ENCODE results near the gene BRAT1. TPM values are rescaled to one million over a fixed set of nuclear protein-coding genes. Genes with fewer than 3 reads are reported as not detected.
A peak's percentile ranks its signal among the peaks of the same experiment; 100 is the strongest.
"Not testable (repeated sequence)": the region's sequence is repeated elsewhere in the genome, so short reads cannot be mapped to it uniquely, and the experiment has no call there.

The BRAT1 gene
- total and polyA plus RNA-seq, 5 donors from 2014 or later: 21.4 to 36.6 (median 31.3) TPM

- H3K4me3 Mint-ChIP-seq; H3K9me3 ChIP-seq (ENCODE audit: control insufficient read depth in 2 of 2, low read length in 2 of 2); H3K36me3 Mint-ChIP-seq; ATAC-seq (ENCODE audit: low read depth in 2 of 2); H3K4me1 ChIP-seq (ENCODE audit: control insufficient read depth, insufficient read depth, low read length, poor library complexity, severe bottlenecking); H3K27ac ChIP-seq (ENCODE audit: insufficient read depth, low read length, poor library complexity, severe bottlenecking); H3K27ac Mint-ChIP-seq; H3K27me3 ChIP-seq (ENCODE audit: control insufficient read depth, insufficient read depth, low read length); H3K4me3 ChIP-seq (ENCODE audit: low read depth, low read length); H3K9me3 Mint-ChIP-seq; H3K36me3 ChIP-seq (ENCODE audit: control insufficient read depth, insufficient read depth, low read length); DNase-seq; H3K4me1 Mint-ChIP-seq; H3K27me3 Mint-ChIP-seq: not testable (repeated sequence)
Observed at GRCh38 chr7:2535872-2536627, 19.3 kb downstream of the BRAT1 start.

DNA sequence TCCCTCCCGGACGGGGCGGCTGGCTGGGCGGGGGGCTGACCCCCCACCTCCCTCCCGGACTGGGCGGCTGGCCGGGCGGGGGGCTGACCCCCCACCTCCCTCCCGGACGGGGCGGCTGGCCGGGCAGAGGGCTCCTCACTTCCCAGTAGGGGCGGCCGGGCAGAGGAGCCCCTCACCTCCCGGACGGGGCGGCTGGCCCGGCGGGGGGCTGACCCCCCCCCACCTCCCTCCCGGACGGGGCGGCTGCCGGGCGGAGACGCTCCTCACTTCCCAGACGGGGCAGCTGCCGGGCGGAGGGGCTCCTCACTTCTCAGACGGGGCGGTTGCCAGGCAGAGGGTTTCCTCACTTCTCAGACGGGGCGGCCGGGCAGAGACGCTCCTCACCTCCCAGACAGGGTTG, 21.1 kb downstream of the BRAT1 start:
- H3K27ac Mint-ChIP-seq; H3K9me3 ChIP-seq (ENCODE audit: control insufficient read depth in 2 of 2, low read length in 2 of 2); H3K27me3 Mint-ChIP-seq; H3K9me3 Mint-ChIP-seq; H3K4me3 Mint-ChIP-seq; DNase-seq; H3K4me3 ChIP-seq (ENCODE audit: low read depth, low read length); H3K27ac ChIP-seq (ENCODE audit: insufficient read depth, low read length, poor library complexity, severe bottlenecking); H3K27me3 ChIP-seq (ENCODE audit: control insufficient read depth, insufficient read depth, low read length); ATAC-seq (ENCODE audit: low read depth in 2 of 2); H3K36me3 Mint-ChIP-seq; H3K36me3 ChIP-seq (ENCODE audit: control insufficient read depth, insufficient read depth, low read length): not testable (repeated sequence)
- H3K4me1 Mint-ChIP-seq: peaks cover 0 to 23% (median 11%) of the 10 kb centered on the region in 4 donors
- peaks cover 19% of the 10 kb centered on the region for H3K4me1 ChIP-seq (ENCODE audit: control insufficient read depth, insufficient read depth, low read length, poor library complexity, severe bottlenecking)

GRCh38 chr7:2533566-2533965, 21.8 kb downstream of the BRAT1 start:
- ATAC-seq (ENCODE audit: low read depth in 2 of 2); H3K9me3 Mint-ChIP-seq; H3K36me3 ChIP-seq (ENCODE audit: control insufficient read depth, insufficient read depth, low read length); H3K36me3 Mint-ChIP-seq; H3K27ac Mint-ChIP-seq; H3K27me3 ChIP-seq (ENCODE audit: control insufficient read depth, insufficient read depth, low read length); H3K4me3 Mint-ChIP-seq; DNase-seq; H3K27me3 Mint-ChIP-seq; H3K27ac ChIP-seq (ENCODE audit: insufficient read depth, low read length, poor library complexity, severe bottlenecking); H3K4me3 ChIP-seq (ENCODE audit: low read depth, low read length); H3K9me3 ChIP-seq (ENCODE audit: control insufficient read depth in 2 of 2, low read length in 2 of 2): not testable (repeated sequence)
- peaks cover 26% of the 10 kb centered on the region for H3K4me1 ChIP-seq (ENCODE audit: control insufficient read depth, insufficient read depth, low read length, poor library complexity, severe bottlenecking)
- peaks cover 0 to 30% (median 11%) of the 10 kb centered on the region in 4 donors for H3K4me1 Mint-ChIP-seq

GRCh38 chr7:2532816-2533215, 22.5 kb downstream of the BRAT1 start:
- not testable (repeated sequence) for H3K9me3 Mint-ChIP-seq; ATAC-seq (ENCODE audit: low read depth in 2 of 2); H3K27ac ChIP-seq (ENCODE audit: insufficient read depth, low read length, poor library complexity, severe bottlenecking); H3K36me3 ChIP-seq (ENCODE audit: control insufficient read depth, insufficient read depth, low read length); H3K27me3 Mint-ChIP-seq; H3K27me3 ChIP-seq (ENCODE audit: control insufficient read depth, insufficient read depth, low read length); H3K4me3 ChIP-seq (ENCODE audit: low read depth, low read length); H3K9me3 ChIP-seq (ENCODE audit: control insufficient read depth in 2 of 2, low read length in 2 of 2); H3K36me3 Mint-ChIP-seq; H3K4me3 Mint-ChIP-seq; H3K27ac Mint-ChIP-seq
- peak in 1 of 3 donors; percentile 38 for DNase-seq
- H3K4me1 Mint-ChIP-seq: peaks cover 7 to 37% (median 18%) of the 10 kb centered on the region in 4 donors
- H3K4me1 ChIP-seq (ENCODE audit: control insufficient read depth, insufficient read depth, low read length, poor library complexity, severe bottlenecking): peaks cover 33% of the 10 kb centered on the region

- not testable (repeated sequence) for H3K4me3 ChIP-seq (ENCODE audit: low read depth, low read length); H3K27me3 Mint-ChIP-seq; H3K27me3 ChIP-seq (ENCODE audit: control insufficient read depth, insufficient read depth, low read length); H3K9me3 ChIP-seq (ENCODE audit: control insufficient read depth in 2 of 2, low read length in 2 of 2); H3K36me3 ChIP-seq (ENCODE audit: control insufficient read depth, insufficient read depth, low read length); H3K9me3 Mint-ChIP-seq; ATAC-seq (ENCODE audit: low read depth in 2 of 2); H3K27ac ChIP-seq (ENCODE audit: insufficient read depth, low read length, poor library complexity, severe bottlenecking); H3K36me3 Mint-ChIP-seq
- peak in 1 of 3 donors; percentile 44 for DNase-seq
- H3K4me1 ChIP-seq (ENCODE audit: control insufficient read depth, insufficient read depth, low read length, poor library complexity, severe bottlenecking): peaks cover 39% of the 10 kb centered on the region
- peak overlapping the region in 3 of 4 donors; percentile 9 to 76 (median 47) for H3K4me3 Mint-ChIP-seq
- H3K4me1 Mint-ChIP-seq: peaks cover 10 to 43% (median 22%) of the 10 kb centered on the region in 4 donors
- H3K27ac Mint-ChIP-seq: peak overlapping the region in 1 of 3 donors; percentile 69
Observed at GRCh38 chr7:2532199-2532772, 23.0 kb downstream of the BRAT1 start.

DNA sequence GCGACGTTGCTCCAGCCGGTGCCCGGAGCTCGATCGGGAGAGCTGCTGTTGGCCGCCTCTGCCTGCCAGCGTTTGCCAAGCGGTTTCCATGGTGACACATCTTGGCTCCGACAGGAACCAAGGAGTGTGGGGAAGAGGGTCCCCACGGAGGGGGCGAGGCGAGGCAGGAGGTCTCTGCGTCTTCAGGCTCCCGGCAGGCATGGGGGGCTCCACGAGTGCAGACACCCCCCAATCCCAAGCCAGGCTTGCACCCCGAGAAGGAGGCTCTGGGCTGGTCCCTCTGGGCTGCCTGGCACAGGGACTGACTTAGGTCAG, 23.6 kb downstream of the BRAT1 start:
- ATAC-seq (ENCODE audit: low read depth in 2 of 2); DNase-seq; H3K4me3 ChIP-seq (ENCODE audit: low read depth, low read length); H3K27me3 Mint-ChIP-seq; H3K27ac ChIP-seq (ENCODE audit: insufficient read depth, low read length, poor library complexity, severe bottlenecking); H3K9me3 Mint-ChIP-seq; H3K27me3 ChIP-seq (ENCODE audit: control insufficient read depth, insufficient read depth, low read length); H3K36me3 Mint-ChIP-seq; H3K9me3 ChIP-seq (ENCODE audit: control insufficient read depth in 2 of 2, low read length in 2 of 2): not testable (repeated sequence)
- peaks cover 44% of the 10 kb centered on the region for H3K4me1 ChIP-seq (ENCODE audit: control insufficient read depth, insufficient read depth, low read length, poor library complexity, severe bottlenecking)
- Mint-ChIP-seq H3K27ac (peak overlapping the region in 1 of 3 donors; percentile 69), H3K4me3 (peak overlapping the region in 2 of 4 donors; percentile 32 to 76), H3K4me1 (peaks cover 10 to 48% (median 25%) of the 10 kb centered on the region in 4 donors)
- H3K36me3 ChIP-seq (ENCODE audit: control insufficient read depth, insufficient read depth, low read length): peaks cover 15% of the 10 kb centered on the region

DNA sequence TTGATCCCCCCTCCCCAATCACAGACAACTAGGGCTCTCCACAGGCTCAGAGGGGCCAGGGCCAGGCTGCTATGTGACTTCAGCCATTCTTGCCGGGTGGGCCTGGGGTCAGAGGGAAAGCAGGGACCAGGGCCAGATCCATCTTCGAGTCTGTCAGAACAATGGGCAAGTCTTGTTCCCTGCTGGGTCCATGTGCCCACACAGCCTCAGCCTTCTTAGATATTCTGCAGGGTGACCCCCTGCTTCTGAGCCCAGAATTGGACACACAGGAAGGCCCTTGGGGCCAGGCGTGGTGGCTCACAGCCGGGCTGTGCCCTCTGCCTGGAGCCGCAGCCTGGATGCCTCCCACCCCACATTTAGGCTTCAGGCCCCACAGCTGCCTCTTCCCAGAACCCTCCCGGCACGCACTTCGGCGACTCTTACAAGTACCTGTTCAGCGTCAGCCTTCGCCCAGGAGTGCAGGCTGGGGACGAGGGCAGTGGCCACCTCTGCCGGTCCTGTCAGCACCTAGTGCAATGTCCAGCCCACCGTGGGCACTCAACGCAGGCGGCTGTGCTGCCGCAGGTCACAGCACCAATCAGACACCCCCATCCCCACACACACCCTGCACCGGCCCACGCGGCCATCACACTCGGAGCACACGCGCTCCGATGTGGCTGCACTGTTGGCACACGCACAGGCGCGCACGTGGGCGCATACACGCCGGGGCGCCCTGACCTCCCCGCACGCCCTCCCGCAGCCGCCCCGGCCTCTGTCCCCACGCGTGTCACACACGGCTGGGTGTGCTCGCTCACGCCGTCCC, 24.1 kb downstream of the BRAT1 start:
- H3K36me3 Mint-ChIP-seq; H3K9me3 Mint-ChIP-seq; H3K27me3 ChIP-seq (ENCODE audit: control insufficient read depth, insufficient read depth, low read length); H3K27me3 Mint-ChIP-seq; ATAC-seq (ENCODE audit: low read depth in 2 of 2); H3K9me3 ChIP-seq (ENCODE audit: control insufficient read depth in 2 of 2, low read length in 2 of 2); DNase-seq: not testable (repeated sequence)
- Mint-ChIP-seq H3K27ac (peak overlapping the region; percentile 75 to 97 (median 88)), H3K4me1 (peaks cover 10 to 54% (median 25%) of the 10 kb centered on the region in 4 donors), H3K4me3 (peak overlapping the region; percentile 78 to 95 (median 89))
- Histone ChIP-seq H3K4me3 (ENCODE audit: low read depth, low read length) (peak overlapping the region; percentile 21), H3K27ac (ENCODE audit: insufficient read depth, low read length, poor library complexity, severe bottlenecking) (peak overlapping the region; percentile 90), H3K4me1 (ENCODE audit: control insufficient read depth, insufficient read depth, low read length, poor library complexity, severe bottlenecking) (peaks cover 50% of the 10 kb centered on the region), H3K36me3 (ENCODE audit: control insufficient read depth, insufficient read depth, low read length) (peaks cover 20% of the 10 kb centered on the region)
